GM12878 (cell line): Measurements from ENCODE around the gene ATRN. TPM values are rescaled to one million over a fixed set of nuclear protein-coding genes. Genes with fewer than 3 reads are reported as not detected.

Experiments
- BCL3 ChIP-seq: IDR thresholded peaks from 2 replicates; pipeline ENCODE4 v1.6.1; 2011; ENCODE audit warnings: borderline replicate concordance, low read depth, mild to moderate bottlenecking, moderate library complexity, low read length; ENCODE audit not compliant: insufficient read depth, poor library complexity, severe bottlenecking
- DPF2 ChIP-seq: fragments of 450-650 bp; IDR thresholded peaks from 2 replicates; pipeline ENCODE4 v1.6.1; 2017; ENCODE audit warnings: mild to moderate bottlenecking
- ETV6 ChIP-seq, 2 experiments: fragments of 450-650 bp in 1 of 2; IDR thresholded peaks in 1 of 2; conservative IDR thresholded peaks in 1 of 2; 2 replicates each; pipeline ENCODE4 v1.6.1; 2014; ENCODE audit warnings: antibody characterized with exemption in 1 of 2, borderline replicate concordance in 1 of 2, low read depth in 1 of 2, mild to moderate bottlenecking in 1 of 2, moderate library complexity in 1 of 2
- GABPA ChIP-seq: IDR thresholded peaks from 2 replicates; pipeline ENCODE4 v1.6.1; 2014; ENCODE audit warnings: antibody characterized with exemption, low read depth, mild to moderate bottlenecking, inconsistent platforms
- HSF1 ChIP-seq: fragments of 150-350 bp; IDR thresholded peaks from 2 replicates; pipeline ENCODE4 v1.6.1; 2014; ENCODE audit warnings: mild to moderate bottlenecking, low read depth, low read length
- IKZF2 ChIP-seq, 2 experiments: fragments of 450-650 bp; IDR thresholded peaks; 2 replicates each; pipeline ENCODE4 v1.6.1; 2017; ENCODE audit warnings: mild to moderate bottlenecking in 2 of 2, moderate library complexity in 2 of 2
- MAX ChIP-seq: IDR thresholded peaks from 2 replicates; pipeline ENCODE4 v1.6.1; 2012; ENCODE audit warnings: low read depth, low read length, improper control_type of control experiment
- NFXL1 ChIP-seq: fragments of 450-650 bp; IDR thresholded peaks from 2 replicates; pipeline ENCODE4 v1.6.1; 2017; ENCODE audit warnings: antibody characterized with exemption, mild to moderate bottlenecking, borderline replicate concordance
- NKRF ChIP-seq: fragments of 450-650 bp; conservative IDR thresholded peaks from 2 replicates; pipeline ENCODE4 v1.6.1; 2017; ENCODE audit warnings: mild to moderate bottlenecking, moderate library complexity
- NRF1 ChIP-seq: conservative IDR thresholded peaks from 2 replicates; pipeline ENCODE4 v1.6.1; 2011; ENCODE audit warnings: mild to moderate bottlenecking, low read depth, low read length, improper control_type of control experiment
- RBBP5 ChIP-seq: fragments of 200-600 bp; sonication (generic); conservative IDR thresholded peaks from 2 replicates; pipeline ENCODE4 v1.6.1; 2016
- RELA ChIP-seq: fragments of 450-650 bp; IDR thresholded peaks from 2 replicates; pipeline ENCODE4 v1.8.0; 2014; ENCODE audit warnings: borderline replicate concordance; ENCODE audit not compliant: partially characterized antibody
- SMC3 ChIP-seq: IDR thresholded peaks from 2 replicates; pipeline ENCODE4 v1.6.1; 2011; ENCODE audit warnings: low read length, improper control_type of control experiment, borderline replicate concordance
- STAT3 ChIP-seq: IDR thresholded peaks from 2 replicates; pipeline ENCODE4 v1.6.1; 2011; ENCODE audit warnings: low read depth, low read length, improper control_type of control experiment
- ZBTB40 ChIP-seq: fragments of 450-650 bp; IDR thresholded peaks from 2 replicates; pipeline ENCODE4 v1.6.1; 2016; ENCODE audit warnings: mild to moderate bottlenecking, moderate library complexity, borderline replicate concordance
- ZNF24 ChIP-seq: fragments of 450-650 bp; IDR thresholded peaks from 2 replicates; pipeline ENCODE4 v1.6.1; 2017; ENCODE audit warnings: antibody characterized with exemption, mild to moderate bottlenecking
- ZNF274 ChIP-seq: IDR thresholded peaks from one replicate; pipeline ENCODE4 v1.8.0; 2011; ENCODE audit not compliant: insufficient read length, insufficient read depth
- polyA plus RNA-seq, 11 experiments: library from polyadenylated mRNA; depleted of rRNA in 4 of 11; unstranded in 6 of 11; stranded (reverse) in 5 of 11; fragments of >200 nt; fragmentation: Nextera tagmentation in 4 of 11; fragmentation: Illumina TruSeq in 1 of 11; extraction: Ambion mirVana in 4 of 11; extraction: Trizol in 1 of 11; gene quantifications; 1 replicate in 1 of 11; 2 replicates in 10 of 11; pipeline versions ENCODE4 v1.2.1 to v1.2.3, GENCODE V29; 2011 to 2016; ENCODE audit warnings: inconsistent platforms in 2 of 11, missing spikeins in 2 of 11, low read depth in 1 of 11
- total RNA-seq, 4 experiments: library from RNA; depleted of rRNA in 3 of 4; stranded (reverse); fragments of >200 nt in 3 of 4; fragmentation: Illumina TruSeq in 1 of 4; extraction: Trizol in 1 of 4; gene quantifications; 2 replicates each; pipeline versions ENCODE4 v1.2.1 to v1.2.3, GENCODE V29; 2013 to 2021
- TF ChIP-seq, protein P1 (sequence below): fragments of 450-650 bp; IDR thresholded peaks from 2 replicates; pipeline ENCODE4 v1.6.1; 2017; ENCODE audit warnings: borderline replicate concordance

ATRN gene
- total and polyA plus RNA-seq, 10 of the 15 experiments (the other 5 are each of a cell fraction or from before 2014, with no cell fraction given) = 0.71 to 11.6 (median 6.9) TPM

GRCh38 chr20:3470627-3471396 is at the start of gene ATRN (continued):
- TF ChIP-seq, protein P1, sequence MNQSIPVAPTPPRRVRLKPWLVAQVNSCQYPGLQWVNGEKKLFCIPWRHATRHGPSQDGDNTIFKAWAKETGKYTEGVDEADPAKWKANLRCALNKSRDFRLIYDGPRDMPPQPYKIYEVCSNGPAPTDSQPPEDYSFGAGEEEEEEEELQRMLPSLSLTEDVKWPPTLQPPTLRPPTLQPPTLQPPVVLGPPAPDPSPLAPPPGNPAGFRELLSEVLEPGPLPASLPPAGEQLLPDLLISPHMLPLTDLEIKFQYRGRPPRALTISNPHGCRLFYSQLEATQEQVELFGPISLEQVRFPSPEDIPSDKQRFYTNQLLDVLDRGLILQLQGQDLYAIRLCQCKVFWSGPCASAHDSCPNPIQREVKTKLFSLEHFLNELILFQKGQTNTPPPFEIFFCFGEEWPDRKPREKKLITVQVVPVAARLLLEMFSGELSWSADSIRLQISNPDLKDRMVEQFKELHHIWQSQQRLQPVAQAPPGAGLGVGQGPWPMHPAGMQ = no peak
- TF ChIP-seq STAT3 (no peak), ZNF274 (no peak), ZBTB40 (no peak; the same call in 1 of the 2 replicates), SMC3 (no peak), ETV6 (conservative IDR thresholded peaks at IDR 0.05 in 1 of 2, IDR thresholded peaks at IDR 0.05 in 1 of 2; ENCODE audit: borderline replicate concordance in 1 of 2, low read depth in 1 of 2) (no peak), RBBP5 (no peak), MAX (peak; percentile 58; the same call in 1 of the 2 replicates), RELA (no peak), IKZF2 (IDR thresholded peaks at IDR 0.05) (no peak), BCL3 (peak; percentile 45), NKRF (peak; percentile 84), NRF1 (peak; percentile 50), ZNF24 (no peak; the same call in 1 of the 2 replicates), DPF2 (peak; percentile 78; the same call in 1 of the 2 replicates), HSF1 (no peak), GABPA (no peak), NFXL1 (no peak)
